HG03558 (cell line): ENCODE results near the gene DCST1.

Experiments
- ATAC-seq: cut with Tn5 transposase; IDR thresholded peaks from one replicate; pipeline ENCODE4 v1.9.1; 2021; ENCODE audit warnings: moderate number of reproducible peaks; ENCODE audit not compliant: unreplicated experiment; ENCODE audit errors: extremely low read depth

The DCST1 gene

DNA sequence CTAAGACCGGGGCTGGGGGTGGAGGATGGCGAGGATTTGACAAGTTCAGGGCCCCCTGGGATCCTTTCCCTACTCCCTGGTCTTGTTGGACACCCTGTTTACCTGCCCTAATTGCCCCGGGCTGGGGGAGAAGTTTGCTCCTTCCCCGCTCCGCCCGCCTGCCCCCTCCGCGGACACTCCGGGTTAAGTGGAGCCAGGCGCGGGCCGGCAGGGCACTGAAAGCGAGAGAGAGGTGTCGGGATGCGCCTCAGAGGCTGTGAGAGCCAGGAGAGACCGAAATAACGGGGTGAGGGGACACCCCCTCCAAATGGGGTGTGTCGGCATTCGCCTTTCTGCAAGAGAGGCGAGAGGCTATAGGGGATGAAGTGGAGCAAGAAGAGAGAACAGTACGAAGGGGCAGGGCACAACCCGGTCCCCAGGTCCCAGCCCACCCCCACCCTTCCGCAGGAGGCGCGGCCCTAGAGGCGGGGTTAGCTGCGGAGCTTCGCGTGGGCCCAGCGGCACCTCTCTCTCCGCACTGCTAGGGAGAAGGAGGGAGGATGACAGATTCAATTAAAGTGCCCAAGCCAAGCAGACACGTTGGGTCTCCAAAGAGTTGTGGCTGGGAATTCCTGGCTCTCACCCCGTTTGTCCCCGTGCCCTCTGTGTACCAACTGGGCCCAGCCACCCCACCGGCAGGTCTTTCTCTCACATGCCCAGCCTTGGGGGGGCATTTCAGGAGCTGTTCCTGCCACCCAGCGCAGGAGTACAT, 48.9 kb downstream of the DCST1 start:
- no peak for ATAC-seq

DNA sequence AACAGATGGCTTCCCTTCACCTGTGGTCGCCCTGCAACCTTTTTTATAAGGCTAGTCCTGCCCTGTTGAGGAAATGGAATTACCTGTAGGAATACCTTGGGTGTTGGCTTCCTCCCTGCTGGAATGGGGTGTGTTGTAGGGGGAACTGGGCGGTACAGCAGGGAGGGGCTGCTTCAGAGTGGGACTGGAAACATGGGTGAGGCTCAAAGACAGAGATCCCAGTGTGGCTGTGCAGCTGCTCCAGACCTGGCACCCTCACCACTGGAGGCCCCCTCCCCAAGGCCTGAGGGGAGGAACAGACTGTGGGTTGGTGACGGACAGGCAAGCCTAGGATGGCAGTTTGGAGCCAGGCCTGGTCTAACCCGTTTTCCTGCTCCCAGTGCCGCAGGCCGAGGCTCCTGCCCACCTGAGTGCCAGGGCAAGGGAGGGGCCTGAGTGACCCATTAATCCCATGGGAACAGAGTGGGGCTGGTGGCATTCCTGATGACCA, 49.5 kb downstream of the DCST1 start:
- ATAC-seq: no peak

DNA sequence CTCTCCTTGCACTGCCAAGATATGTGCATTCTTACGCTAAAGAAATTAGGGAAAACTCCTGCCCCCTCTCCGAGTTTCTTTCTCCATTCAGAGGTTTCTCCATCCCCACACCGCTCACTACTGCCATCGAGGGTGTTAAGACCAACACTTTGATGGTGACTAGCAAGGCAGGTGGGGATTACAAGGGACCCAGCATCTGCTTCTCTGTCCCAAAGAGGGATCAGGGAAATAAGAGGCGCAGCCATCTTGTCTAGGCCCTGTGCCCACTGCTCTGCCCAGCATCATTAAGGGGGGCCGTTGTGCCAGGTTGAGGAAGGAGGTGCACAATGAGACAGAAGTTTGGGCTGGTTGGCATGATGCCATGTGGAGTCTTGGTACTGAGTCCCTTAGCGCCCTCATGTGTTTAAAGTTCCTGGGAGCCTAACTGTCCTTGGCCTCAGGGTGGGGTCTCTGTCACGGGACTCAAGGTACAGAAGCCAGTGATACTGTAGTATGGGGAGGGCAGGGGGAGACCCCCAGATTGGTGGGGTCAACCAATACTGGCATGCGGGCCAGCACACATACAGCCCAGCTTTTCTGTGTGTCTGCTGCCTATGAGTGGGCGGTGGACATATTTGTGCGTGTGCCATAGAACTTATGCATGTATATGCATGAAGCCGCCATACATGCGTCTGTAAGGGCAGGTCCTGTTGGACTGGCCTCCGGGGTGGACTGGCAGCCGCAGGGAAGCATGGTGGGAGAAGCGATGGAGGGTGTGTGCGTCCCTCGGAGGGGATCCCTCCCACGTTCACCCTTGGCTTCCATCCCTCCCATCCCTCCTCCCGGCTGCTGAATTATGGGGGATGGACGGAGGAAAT, 50.5 kb downstream of the DCST1 start:
- ATAC-seq: no peak

DNA sequence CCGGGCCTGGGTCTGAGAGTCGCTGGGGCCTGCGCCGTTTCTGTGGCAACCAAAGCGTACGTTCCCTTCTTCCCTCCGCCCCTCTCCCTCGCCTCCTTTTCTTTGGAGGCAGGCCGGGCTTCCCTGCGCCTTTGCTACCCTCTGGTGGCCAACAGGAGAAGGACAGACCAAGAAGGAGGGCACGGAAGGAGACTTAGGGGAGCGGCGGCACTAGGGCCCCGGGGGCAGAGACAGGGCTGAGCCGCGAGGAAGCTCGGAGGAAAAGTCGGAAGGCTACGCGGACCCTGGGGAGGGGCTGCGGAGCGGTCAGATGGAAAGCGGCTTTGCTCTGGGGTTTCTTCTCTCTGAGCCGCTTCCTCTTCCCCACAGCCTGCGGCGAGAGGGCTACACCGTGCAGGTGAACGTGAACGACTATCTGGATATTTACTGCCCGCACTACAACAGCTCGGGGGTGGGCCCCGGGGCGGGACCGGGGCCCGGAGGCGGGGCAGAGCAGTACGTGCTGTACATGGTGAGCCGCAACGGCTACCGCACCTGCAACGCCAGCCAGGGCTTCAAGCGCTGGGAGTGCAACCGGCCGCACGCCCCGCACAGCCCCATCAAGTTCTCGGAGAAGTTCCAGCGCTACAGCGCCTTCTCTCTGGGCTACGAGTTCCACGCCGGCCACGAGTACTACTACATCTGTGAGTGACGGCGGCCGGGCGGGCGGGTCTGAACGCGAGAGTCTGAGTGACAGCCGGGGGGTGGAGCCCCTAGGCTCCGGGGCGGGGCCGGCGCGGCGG, 51.3 kb downstream of the DCST1 start:
- ATAC-seq: peak; percentile 39

DNA sequence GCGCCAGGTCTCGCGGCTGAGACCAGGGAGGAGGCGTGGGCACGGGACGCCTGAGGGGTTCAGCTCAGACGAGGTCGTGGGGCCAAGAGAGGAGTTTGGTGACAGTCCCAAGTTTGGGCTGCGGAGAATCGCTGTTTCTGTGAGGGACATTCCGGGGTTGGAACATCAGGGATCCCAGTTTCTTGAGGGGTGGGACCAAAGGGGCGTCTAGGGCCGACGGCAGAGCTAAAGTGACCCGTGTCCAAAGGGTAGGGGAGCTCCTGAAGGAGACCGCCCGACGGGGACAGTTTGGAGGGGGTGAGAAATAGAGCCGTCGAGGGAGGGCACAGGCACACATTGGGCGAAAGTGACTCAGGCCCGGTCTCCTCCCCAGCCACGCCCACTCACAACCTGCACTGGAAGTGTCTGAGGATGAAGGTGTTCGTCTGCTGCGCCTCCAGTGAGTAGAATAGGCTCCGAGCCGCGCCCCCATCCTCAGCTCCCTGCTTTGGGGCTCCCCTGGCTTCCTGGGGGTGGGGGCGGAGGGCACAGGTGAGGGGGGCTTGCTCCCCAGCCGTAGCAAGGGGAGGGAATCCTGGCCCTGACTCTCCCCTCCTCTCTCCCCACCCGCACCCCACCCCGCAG, 52.0 kb downstream of the DCST1 start:
- ATAC-seq: no peak

DNA sequence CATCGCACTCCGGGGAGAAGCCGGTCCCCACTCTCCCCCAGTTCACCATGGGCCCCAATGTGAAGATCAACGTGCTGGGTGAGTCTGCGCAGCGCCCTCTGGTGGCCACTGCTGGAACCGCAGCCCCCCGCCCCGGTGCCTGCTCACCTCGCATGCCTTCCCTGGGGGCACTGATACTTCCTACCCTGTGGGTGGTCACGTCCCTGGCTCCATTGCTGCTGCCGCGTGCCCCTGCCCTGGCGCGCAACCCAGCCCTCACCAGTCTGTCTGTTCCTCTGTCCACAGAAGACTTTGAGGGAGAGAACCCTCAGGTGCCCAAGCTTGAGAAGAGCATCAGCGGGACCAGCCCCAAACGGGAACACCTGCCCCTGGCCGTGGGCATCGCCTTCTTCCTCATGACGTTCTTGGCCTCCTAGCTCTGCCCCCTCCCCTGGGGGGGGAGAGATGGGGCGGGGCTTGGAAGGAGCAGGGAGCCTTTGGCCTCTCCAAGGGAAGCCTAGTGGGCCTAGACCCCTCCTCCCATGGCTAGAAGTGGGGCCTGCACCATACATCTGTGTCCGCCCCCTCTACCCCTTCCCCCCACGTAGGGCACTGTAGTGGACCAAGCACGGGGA, 52.6 kb downstream of the DCST1 start:
- no peak for ATAC-seq

DNA sequence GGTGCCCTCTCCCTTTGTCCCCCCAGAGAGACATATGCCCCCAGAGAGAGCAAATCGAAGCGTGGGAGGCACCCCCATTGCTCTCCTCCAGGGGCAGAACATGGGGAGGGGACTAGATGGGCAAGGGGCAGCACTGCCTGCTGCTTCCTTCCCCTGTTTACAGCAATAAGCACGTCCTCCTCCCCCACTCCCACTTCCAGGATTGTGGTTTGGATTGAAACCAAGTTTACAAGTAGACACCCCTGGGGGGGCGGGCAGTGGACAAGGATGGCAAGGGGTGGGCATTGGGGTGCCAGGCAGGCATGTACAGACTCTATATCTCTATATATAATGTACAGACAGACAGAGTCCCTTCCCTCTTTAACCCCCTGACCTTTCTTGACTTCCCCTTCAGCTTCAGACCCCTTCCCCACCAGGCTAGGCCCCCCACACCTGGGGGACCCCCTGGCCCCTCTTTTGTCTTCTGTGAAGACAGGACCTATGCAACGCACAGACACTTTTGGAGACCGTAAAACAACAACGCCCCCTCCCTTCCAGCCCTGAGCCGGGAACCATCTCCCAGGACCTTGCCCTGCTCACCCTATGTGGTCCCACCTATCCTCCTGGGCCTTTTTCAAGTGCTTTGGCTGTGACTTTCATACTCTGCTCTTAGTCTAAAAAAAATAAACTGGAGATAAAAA, 53.4 kb downstream of the DCST1 start:
- no peak for ATAC-seq

DNA sequence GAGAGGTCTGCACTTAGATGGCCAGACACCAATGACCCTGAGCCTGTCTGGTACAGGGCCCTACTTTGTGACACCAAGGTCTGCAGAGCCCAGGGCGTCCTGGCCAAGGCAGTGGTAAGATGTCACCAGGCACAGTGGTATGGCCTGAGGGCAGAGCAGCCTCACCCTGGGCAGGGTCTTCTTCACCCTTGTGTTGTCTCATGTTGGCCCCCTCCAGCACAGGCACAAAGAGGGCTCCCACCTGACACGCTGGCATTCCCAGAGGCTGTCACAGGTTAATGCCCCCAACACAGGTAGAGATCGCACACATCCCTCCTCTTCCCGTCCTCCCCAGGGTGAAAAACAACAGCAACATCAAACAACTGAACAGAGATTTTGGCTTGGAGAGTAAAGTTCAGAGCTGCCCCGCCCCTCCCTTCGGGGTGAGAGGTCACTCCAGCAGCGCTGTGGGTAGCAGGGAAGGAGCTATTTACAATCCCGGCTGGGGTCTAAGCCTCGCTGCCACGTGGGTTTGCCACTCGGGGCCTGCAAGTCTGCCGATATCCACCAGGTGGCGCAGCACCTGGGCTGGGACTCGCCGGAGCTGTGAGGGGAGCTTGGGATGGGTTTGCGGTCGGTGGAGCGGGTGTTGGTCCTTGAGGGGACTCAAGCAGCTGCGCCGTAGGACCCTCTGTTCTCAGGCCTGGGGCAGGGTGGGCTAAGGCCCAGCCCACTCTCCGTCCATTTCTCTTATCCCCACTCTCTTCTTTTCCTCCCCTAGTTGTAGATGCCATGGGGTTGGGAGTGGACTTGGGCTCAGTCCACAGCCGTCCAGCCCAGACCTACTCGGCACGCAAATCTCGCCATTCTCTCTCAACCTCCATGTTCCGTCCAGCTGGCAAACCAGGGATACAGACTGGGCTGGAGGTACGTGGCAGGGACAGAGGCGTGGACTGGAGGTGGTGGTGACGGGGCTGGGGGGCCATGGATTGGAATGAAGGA, 57.7 kb downstream of the DCST1 start:
- no peak for ATAC-seq

DNA sequence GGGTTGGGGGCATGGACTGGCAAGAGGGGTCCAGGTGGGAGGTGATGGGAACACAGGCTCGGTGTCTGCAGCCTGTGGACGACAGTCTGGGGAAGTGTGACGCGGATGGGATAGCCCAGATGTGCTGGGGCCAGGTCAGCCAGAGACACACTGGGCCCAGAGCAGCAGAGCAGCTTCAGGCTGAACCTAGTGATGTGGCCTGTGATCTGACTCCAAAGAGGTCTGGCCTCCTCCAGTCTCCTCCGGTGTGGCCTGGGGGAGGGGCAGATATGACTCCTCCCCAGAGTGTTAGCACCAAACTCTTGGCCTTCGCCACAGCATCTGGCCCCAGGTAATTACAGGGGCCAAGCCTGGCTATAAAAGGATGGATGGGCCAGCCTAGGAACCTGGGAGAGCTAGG, 58.5 kb downstream of the DCST1 start:
- ATAC-seq: no peak

DNA sequence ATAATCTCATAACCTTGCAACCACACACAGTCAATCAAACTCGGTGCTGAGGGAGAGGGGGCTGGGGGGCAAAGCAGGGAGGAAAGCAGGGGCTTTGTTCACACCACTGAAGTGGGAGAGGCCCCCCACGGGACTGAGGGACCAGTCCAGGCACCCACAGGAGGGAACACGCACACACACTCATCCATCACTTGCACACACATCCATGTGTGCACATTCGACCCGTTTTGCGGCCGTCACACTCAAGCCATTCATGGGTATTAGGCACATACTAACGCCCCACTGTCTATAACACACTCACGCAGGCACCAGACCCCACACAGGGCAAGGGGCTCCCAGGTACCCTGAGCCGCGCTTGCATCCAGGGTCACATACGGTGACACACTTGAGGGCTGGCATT, 59.0 kb downstream of the DCST1 start:
- ATAC-seq: no peak

DNA sequence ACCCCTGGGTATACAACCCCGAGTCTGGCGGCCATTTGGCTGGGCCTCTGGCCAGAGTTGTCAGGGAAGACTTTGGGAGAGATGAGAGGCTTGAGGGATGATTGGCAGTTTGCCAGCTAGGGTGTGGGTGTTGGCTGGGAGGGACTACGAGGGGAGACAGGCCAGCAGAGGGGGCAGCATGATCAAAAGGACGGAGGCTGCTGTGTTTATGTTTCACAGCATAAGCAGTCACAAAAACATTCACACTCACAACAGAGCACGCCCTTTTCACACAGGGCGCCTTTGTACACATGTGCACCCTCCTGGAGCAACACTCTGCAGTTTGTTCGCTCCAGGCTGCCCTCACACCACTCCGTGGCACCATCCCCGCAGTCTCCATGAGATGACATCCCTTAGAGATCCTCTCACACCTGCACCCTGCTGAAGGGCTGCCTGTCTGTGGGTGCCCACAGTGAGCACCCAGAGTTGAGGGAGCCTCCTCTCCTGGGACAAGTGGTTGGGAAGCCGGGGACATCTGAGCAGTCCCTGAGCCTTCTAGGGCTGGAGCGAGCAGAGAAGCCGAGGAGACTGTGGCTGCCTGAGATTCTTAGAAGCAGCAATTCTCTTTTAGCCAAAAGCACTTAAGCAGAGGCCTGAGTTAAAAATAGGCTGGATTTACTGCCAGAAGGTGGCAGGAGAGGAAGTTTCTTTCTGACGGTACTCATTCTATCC, 60.4 kb downstream of the DCST1 start:
- ATAC-seq: no peak

DNA sequence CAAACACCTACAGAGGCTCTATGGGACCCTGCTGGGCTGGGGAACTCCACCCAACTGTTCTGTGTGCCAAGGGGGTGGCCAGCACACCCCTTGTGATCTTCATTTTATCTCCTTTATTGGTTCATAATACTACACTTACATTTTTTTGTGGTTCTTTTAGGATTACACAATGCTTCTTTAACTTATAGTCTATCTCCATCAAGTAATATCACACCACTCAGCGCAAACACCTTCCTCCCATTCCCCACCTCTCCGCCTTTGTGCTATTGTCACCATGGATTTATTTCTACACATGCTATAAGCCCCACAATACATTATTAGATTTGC, 61.0 kb downstream of the DCST1 start:
- no peak for ATAC-seq

DNA sequence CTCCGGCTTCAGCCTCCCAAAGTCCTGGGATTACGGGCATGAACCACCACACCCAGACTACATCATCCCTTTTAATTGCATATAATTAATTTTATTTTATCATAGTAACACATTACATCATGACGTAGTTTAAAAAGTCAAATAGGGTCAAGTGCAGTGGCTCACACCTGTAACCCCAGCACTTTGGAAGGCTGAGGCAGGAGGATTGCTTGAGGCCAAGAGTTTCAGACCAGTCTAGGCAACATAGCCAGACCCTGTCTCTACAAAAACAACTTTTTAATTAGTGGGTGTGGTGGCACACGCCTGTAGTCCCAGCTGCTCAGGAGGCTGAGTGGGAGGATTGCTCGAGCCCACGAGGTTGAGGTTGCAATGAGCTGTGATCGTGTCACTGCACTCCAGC, 65.7 kb downstream of the DCST1 start:
- ATAC-seq: no peak
